ENCODE measurements around the gene SYAP1. TPM values are rescaled to one million over a fixed set of nuclear protein-coding genes. Genes with fewer than 3 reads are reported as not detected.
A peak's percentile ranks its signal among the peaks of the same experiment; 100 is the strongest.
"Not testable (repeated sequence)": the region's sequence is repeated elsewhere in the genome, so short reads cannot be mapped to it uniquely, and the experiment has no call there.

SYAP1 gene
- total RNA-seq, 1 donor from 2014 or later: 48.4 TPM

DNA sequence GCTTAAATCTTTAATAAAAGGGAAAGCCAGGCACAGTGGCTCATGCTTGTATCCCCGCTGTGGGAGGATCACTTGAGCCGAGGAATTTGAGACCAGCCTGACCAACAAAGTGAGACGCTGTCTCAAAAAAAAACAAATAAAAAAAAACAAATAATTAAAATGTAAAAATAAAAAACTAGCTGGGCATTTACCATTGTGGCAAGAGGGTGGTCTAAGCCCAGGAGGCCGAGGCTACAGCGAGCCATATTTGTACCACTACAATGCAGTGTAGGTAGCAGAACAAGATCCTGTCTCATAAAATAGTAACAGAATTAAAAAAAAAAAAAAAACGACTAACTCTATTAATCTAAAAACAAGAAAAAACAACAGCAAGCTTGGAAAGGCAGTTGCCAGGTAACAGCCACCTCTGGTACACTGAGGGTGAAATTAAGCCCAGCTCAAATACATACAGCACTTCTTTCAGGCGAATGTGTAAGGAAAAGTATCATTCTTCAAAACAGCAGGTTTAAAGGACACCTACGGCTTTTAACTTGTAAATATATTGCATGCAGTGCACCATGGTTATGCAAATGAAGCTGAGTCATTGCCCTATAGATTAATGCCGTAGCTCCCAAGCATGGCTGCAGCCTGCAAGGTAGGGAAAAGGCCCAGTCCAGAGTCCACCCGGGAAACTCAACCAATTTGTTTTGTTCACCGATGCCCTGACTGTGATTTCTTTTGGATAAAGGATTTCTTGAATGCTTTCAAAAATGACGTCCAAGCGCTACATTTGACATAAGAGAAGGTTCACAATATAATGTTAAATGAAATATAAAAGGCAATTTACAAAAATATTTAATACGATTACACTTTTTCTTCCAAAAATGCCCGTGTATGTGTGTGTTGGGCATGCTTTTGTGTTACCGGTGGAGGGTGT lies 52.3 kb downstream of the SYAP1 start:
- Mint-ChIP-seq H3K4me1 (ENCODE audit: unreplicated experiment) (peaks cover 7% of the 10 kb centered on the region), H3K27me3 (no peaks in the 10 kb centered on the region), H3K27ac (peak overlapping the region; percentile 100), H3K36me3 (no peaks in the 10 kb centered on the region), H3K4me3 (peak overlapping the region; percentile 54), H3K9me3 (peaks cover 4% of the 10 kb centered on the region)
- no peak for DNase-seq (ENCODE audit: extremely low spot score, unreplicated experiment)
- TF ChIP-seq, protein P1, sequence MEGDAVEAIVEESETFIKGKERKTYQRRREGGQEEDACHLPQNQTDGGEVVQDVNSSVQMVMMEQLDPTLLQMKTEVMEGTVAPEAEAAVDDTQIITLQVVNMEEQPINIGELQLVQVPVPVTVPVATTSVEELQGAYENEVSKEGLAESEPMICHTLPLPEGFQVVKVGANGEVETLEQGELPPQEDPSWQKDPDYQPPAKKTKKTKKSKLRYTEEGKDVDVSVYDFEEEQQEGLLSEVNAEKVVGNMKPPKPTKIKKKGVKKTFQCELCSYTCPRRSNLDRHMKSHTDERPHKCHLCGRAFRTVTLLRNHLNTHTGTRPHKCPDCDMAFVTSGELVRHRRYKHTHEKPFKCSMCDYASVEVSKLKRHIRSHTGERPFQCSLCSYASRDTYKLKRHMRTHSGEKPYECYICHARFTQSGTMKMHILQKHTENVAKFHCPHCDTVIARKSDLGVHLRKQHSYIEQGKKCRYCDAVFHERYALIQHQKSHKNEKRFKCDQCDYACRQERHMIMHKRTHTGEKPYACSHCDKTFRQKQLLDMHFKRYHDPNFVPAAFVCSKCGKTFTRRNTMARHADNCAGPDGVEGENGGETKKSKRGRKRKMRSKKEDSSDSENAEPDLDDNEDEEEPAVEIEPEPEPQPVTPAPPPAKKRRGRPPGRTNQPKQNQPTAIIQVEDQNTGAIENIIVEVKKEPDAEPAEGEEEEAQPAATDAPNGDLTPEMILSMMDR (conservative IDR thresholded peaks at IDR 0.05): no peak

DNA sequence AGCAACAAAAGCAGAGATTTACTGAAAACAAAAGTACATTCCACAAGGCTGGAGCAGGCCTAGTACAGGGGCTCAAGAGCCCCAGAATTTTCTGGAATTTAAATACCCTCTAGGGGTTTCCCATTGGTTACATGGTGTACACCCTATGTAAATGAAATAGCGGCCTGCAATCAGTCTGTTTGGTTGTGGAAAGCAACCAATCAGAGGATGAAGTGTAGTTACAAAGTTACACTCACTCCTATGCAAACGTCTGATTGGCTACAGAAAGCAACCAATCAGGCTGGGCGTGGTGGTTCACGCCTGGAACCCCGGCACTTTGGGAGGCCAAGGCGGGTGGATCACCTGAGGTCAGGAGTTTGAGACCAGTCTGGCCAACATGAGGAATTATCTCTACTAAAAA lies 53.0 kb downstream of the SYAP1 start:
- DNase-seq (ENCODE audit: extremely low spot score, unreplicated experiment): no peak
- H3K27ac Mint-ChIP-seq: peak overlapping the region; percentile 100
- H3K4me1 Mint-ChIP-seq (ENCODE audit: unreplicated experiment): peaks cover 7% of the 10 kb centered on the region
- no peaks in the 10 kb centered on the region for H3K27me3 Mint-ChIP-seq
- TF ChIP-seq, protein P1 (conservative IDR thresholded peaks at IDR 0.05): no peak
- no peak overlapping the region for H3K4me3 Mint-ChIP-seq
- peaks cover 4% of the 10 kb centered on the region for H3K9me3 Mint-ChIP-seq
- no peaks in the 10 kb centered on the region for H3K36me3 Mint-ChIP-seq

DNA sequence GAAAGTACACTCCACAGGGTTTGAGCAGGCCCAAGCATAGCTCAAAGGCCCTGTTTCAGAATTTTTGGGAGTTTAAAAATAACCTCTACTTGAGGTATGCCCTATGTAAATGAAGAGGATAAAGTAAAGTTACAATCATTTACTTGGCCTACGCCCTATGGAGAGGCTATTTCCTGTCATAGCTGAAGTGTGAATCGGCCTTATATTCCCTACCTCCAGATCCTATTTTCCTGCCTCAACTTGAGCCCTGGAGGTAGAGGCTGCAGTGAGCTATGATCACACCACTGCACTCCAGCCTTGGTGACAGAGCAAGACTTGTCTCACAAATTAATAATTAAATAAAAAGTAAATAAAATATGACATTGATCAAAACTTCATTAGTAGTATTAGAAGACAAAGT lies 55.3 kb downstream of the SYAP1 start:
- H3K36me3 Mint-ChIP-seq: no peaks in the 10 kb centered on the region
- no peaks in the 10 kb centered on the region for H3K27me3 Mint-ChIP-seq
- TF ChIP-seq, protein P1 (conservative IDR thresholded peaks at IDR 0.05): no peak
- peaks cover 4% of the 10 kb centered on the region for H3K9me3 Mint-ChIP-seq
- no peak overlapping the region for H3K4me3 Mint-ChIP-seq
- H3K27ac Mint-ChIP-seq: no peak overlapping the region
- no peak for DNase-seq (ENCODE audit: extremely low spot score, unreplicated experiment)
- peaks cover 7% of the 10 kb centered on the region for H3K4me1 Mint-ChIP-seq (ENCODE audit: unreplicated experiment)

DNA sequence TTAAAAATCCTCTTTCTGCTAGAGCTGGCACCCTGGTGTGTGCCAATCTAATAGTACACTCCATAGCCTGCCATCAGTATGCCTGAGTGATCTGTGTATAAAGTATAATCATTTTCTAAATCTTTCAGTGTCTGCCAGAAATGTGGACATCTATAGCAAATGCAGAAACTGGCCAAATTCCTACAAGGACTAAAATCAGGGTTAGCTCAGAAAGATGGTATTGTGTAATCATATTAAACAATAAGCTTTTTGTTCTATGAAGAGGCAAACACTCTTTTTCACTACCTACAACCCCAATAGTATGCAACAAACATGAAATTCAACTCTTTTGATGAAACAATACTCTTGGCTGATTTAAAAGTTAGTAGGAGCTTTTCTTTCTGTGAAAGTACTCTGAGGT lies 59.1 kb downstream of the SYAP1 start:
- TF ChIP-seq, protein P1 (conservative IDR thresholded peaks at IDR 0.05): no peak
- H3K27me3 Mint-ChIP-seq: no peaks in the 10 kb centered on the region
- H3K27ac Mint-ChIP-seq: no peak overlapping the region
- no peaks in the 10 kb centered on the region for H3K9me3 Mint-ChIP-seq
- H3K4me3 Mint-ChIP-seq: no peak overlapping the region
- no peaks in the 10 kb centered on the region for H3K4me1 Mint-ChIP-seq (ENCODE audit: unreplicated experiment)
- no peak for DNase-seq (ENCODE audit: extremely low spot score, unreplicated experiment)
- no peaks in the 10 kb centered on the region for H3K36me3 Mint-ChIP-seq

DNA sequence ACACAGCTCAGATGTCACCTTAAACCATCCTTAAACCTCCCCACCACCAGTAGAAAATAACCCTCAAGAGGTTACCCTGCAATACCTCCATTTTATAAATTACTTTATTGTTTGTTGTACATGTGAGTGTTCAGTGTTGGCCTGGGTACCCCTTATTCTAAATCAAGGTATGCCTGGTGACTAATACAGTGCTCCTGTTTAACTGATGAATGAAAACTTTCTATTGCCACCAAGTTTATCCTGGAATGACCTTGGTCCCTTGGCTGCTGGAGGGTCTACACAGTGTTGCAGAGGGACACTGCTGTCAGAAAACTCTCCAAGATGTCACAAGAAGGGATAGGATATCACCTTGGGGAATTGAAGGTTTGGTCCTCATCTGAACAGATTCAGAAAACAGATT lies 59.6 kb downstream of the SYAP1 start:
- Mint-ChIP-seq H3K4me3 (no peak overlapping the region), H3K36me3 (no peaks in the 10 kb centered on the region), H3K4me1 (ENCODE audit: unreplicated experiment) (no peaks in the 10 kb centered on the region), H3K27me3 (no peaks in the 10 kb centered on the region), H3K27ac (no peak overlapping the region), H3K9me3 (no peaks in the 10 kb centered on the region)
- TF ChIP-seq, protein P1 (conservative IDR thresholded peaks at IDR 0.05): no peak
- DNase-seq (ENCODE audit: extremely low spot score, unreplicated experiment): no peak

DNA sequence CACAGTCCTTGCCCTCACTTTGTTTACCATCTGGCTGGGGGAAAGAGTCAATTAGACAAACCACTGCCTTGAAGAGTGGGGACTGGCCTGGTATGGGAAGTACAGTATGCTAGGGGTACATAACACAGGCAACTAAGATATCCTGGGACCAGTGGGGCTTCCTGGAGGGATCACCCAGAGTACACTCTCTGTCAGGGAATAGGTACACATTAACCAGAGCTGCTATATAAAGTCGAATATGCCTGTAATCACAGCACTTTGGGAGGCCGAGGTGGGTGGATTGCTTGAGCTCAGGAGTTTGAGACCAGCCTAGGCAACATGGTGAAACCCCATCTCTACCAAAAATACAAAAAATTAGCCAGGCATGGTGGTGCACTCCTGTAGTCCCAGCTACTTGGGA lies 60.4 kb downstream of the SYAP1 start:
- H3K4me3 Mint-ChIP-seq; H3K27ac Mint-ChIP-seq; H3K9me3 Mint-ChIP-seq; H3K27me3 Mint-ChIP-seq; H3K36me3 Mint-ChIP-seq; H3K4me1 Mint-ChIP-seq (ENCODE audit: unreplicated experiment); DNase-seq (ENCODE audit: extremely low spot score, unreplicated experiment): not testable (repeated sequence)
